ENCODE data around the gene THRAP3. TPM values are rescaled to one million over a fixed set of nuclear protein-coding genes. Genes with fewer than 3 reads are reported as not detected.

THRAP3 gene, protein sequence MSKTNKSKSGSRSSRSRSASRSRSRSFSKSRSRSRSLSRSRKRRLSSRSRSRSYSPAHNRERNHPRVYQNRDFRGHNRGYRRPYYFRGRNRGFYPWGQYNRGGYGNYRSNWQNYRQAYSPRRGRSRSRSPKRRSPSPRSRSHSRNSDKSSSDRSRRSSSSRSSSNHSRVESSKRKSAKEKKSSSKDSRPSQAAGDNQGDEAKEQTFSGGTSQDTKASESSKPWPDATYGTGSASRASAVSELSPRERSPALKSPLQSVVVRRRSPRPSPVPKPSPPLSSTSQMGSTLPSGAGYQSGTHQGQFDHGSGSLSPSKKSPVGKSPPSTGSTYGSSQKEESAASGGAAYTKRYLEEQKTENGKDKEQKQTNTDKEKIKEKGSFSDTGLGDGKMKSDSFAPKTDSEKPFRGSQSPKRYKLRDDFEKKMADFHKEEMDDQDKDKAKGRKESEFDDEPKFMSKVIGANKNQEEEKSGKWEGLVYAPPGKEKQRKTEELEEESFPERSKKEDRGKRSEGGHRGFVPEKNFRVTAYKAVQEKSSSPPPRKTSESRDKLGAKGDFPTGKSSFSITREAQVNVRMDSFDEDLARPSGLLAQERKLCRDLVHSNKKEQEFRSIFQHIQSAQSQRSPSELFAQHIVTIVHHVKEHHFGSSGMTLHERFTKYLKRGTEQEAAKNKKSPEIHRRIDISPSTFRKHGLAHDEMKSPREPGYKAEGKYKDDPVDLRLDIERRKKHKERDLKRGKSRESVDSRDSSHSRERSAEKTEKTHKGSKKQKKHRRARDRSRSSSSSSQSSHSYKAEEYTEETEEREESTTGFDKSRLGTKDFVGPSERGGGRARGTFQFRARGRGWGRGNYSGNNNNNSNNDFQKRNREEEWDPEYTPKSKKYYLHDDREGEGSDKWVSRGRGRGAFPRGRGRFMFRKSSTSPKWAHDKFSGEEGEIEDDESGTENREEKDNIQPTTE
- total RNA-seq, result 60.2 and 92.9 TPM in 2 replicates
- polyA plus RNA-seq, result 48.6 and 63.6 TPM in 2 replicates

- TF ChIP-seq CTCF (IDR thresholded peaks at IDR 0.05; ENCODE audit: low read depth, low read length), result no peak
- Histone ChIP-seq H3K4me1 (ENCODE audit: low read depth) (peaks cover 24% of the 10 kb centered on the region), H3K27ac (peak within 1 kb of the TSS; percentile 94), H3K36me3 (no peaks in the 10 kb centered on the region), H3K27me3 (no peaks in the 10 kb centered on the region), H3K4me3 (peak within 1 kb of the TSS; percentile 59), H3K9me3 (ENCODE audit: low read depth) (no peaks in the 10 kb centered on the region)
- peak; percentile 100 for DNase-seq (ENCODE audit: low read depth in 1 of 2, low spot score in 1 of 2)
Observed at GRCh38 chr1:36223996-36224536, at the start of gene THRAP3. Gene THRAP3 (plus strand): TSS chr1:36224443. CDS start chr1:36282564, 58,121 bp downstream.

GRCh38 chr1:36174713-36175112 is 49.5 kb upstream of the THRAP3 start:
- H3K9me3 ChIP-seq (ENCODE audit: low read depth), result no peaks in the 10 kb centered on the region
- H3K36me3 ChIP-seq, result peaks cover 58% of the 10 kb centered on the region
- peaks cover 31% of the 10 kb centered on the region for H3K4me1 ChIP-seq (ENCODE audit: low read depth)
- H3K27ac ChIP-seq, result peak overlapping the region; percentile 93
- no peak for DNase-seq (ENCODE audit: low read depth in 1 of 2, low spot score in 1 of 2)
- no peaks in the 10 kb centered on the region for H3K27me3 ChIP-seq
- no peak overlapping the region for H3K4me3 ChIP-seq
- TF ChIP-seq CTCF (IDR thresholded peaks at IDR 0.05; ENCODE audit: low read depth, low read length), result no peak

DNA sequence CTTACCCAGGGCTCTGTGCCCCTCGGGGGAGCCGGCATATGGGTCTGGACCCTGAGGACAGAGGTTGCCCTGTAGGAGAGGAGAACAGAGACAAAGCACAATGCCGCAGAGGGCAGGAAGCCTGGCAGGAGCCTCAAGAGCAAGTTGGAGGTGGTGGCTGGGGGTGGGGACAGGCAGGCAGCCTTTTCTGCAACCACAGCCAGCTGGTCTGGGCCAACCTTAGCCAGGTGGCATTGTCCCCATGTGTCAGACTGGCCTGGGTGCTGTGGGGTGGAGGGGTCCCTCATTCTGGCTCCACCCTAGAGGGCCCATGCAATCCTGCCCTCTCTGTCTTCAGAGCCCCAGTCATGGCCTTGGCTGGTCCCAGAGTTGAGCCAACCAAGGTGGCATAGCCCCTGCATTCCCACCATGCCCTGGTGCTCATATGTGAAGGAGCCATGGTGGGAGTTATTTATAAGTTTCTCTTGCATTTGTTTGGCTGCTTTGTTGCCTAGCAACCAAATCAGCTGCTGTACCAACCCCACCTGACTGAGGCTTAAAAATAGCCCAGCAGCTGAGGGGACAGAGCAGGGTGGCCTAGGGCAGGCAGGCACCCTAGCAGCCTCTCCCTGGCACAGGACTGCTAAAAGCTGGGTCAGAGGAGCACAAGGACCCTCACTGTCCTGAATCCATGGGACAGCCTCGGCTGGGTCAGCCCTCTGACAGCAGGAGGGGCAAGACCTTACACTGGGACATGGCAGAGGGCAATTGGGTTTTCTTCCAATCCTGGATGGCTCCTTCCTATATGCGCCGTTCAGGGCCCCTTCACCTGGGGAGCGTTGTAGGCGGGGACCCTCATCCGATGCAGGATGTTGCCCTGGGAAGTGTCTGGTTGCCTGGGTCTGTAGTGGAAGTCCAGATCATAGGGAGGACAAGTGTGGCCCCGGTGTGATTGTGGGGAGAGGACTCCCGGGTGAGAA is 48.8 kb upstream of the THRAP3 start:
- no peaks in the 10 kb centered on the region for H3K27me3 ChIP-seq
- H3K36me3 ChIP-seq, result peaks cover 65% of the 10 kb centered on the region
- H3K4me3 ChIP-seq, result no peak overlapping the region
- DNase-seq (ENCODE audit: low read depth in 1 of 2, low spot score in 1 of 2), result peak; percentile 62 to 95
- TF ChIP-seq CTCF (IDR thresholded peaks at IDR 0.05; ENCODE audit: low read depth, low read length), result no peak
- H3K9me3 ChIP-seq (ENCODE audit: low read depth), result no peaks in the 10 kb centered on the region
- peaks cover 31% of the 10 kb centered on the region for H3K4me1 ChIP-seq (ENCODE audit: low read depth)
- H3K27ac ChIP-seq, result peak overlapping the region; percentile 93

DNA sequence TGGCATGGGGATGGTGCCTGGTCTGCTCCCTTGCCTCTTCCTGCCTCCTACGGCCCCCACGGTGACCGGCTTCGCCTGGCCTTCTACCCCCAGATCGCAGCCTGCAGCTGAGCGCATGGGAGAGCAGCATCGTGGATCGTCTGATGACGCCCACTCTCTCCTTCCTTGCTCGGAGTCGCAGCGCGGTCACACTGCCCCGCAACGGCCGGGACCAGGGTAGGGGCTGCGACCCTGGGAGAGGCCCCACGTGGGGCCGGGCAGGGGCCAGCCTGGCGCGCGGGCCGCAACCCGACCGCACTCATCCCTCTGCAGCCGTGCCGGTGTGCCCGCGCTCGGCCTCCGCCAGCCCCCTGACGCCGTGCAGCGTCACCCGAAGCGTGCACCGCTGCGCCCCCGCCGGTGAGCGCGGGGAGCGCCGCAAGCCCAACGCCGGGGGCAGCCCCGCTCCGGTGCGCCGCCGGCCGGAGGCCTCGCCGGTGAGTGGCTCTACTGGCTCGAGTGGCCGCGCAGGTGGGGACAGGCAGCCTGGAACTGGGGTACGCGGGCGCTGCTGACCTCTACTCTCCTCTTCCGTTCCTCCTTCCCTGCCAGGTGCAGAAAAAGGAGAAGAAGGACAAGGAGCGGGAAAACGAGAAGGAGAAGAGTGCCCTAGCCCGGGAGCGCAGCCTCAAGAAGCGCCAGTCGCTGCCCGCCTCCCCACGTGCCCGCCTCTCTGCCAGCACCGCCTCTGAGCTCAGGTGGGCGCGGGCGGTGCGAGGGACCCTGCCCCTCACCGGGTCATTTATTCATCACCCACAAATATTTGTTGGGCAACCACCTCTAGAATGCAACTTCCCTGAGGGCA is 47.9 kb upstream of the THRAP3 start:
- DNase-seq (ENCODE audit: low read depth in 1 of 2, low spot score in 1 of 2), result no peak
- Histone ChIP-seq H3K4me3 (no peak overlapping the region), H3K27ac (peak overlapping the region; percentile 93), H3K27me3 (no peaks in the 10 kb centered on the region), H3K36me3 (peaks cover 67% of the 10 kb centered on the region), H3K9me3 (ENCODE audit: low read depth) (no peaks in the 10 kb centered on the region), H3K4me1 (ENCODE audit: low read depth) (peaks cover 31% of the 10 kb centered on the region)
- no peak for TF ChIP-seq CTCF (IDR thresholded peaks at IDR 0.05; ENCODE audit: low read depth, low read length)
